HG02840 (cell line): ENCODE results near the gene SMIM5.

Source experiments
- ATAC-seq: cut with Tn5 transposase; IDR thresholded peaks from one replicate; pipeline ENCODE4 v1.9.1; 2021; ENCODE audit warnings: mild to moderate bottlenecking, moderate library complexity, moderate number of reproducible peaks; ENCODE audit not compliant: unreplicated experiment, low FRiP score

SMIM5 gene

GRCh38 chr17:75638893-75639292 lies 5.7 kb downstream of the SMIM5 start:
- ATAC-seq, result no peak

- ATAC-seq, result no peak
Observed at GRCh38 chr17:75639327-75639726, 6.1 kb downstream of the SMIM5 start.

- ATAC-seq, result no peak
Observed at GRCh38 chr17:75639771-75640555, 6.7 kb downstream of the SMIM5 start.

GRCh38 chr17:75640556-75641119 lies 7.4 kb downstream of the SMIM5 start:
- no peak for ATAC-seq

- no peak for ATAC-seq
Observed at GRCh38 chr17:75641343-75641742, 8.1 kb downstream of the SMIM5 start.

- ATAC-seq, result no peak
Observed at GRCh38 chr17:75642182-75642783, 9.0 kb downstream of the SMIM5 start.

- no peak for ATAC-seq
Observed at GRCh38 chr17:75642784-75643642, 9.8 kb downstream of the SMIM5 start.

- no peak for ATAC-seq
Observed at GRCh38 chr17:75643643-75644017, 10.4 kb downstream of the SMIM5 start.

- no peak for ATAC-seq
Observed at GRCh38 chr17:75645501-75645888, 12.3 kb downstream of the SMIM5 start.

- peak; percentile 74 for ATAC-seq
Observed at GRCh38 chr17:75645889-75646637, 12.8 kb downstream of the SMIM5 start.

- no peak for ATAC-seq
Observed at GRCh38 chr17:75646638-75646992, 13.4 kb downstream of the SMIM5 start.

- no peak for ATAC-seq
Observed at GRCh38 chr17:75647061-75647460, 13.8 kb downstream of the SMIM5 start.

- no peak for ATAC-seq
Observed at GRCh38 chr17:75647921-75648320, 14.7 kb downstream of the SMIM5 start.

GRCh38 chr17:75649687-75650086 lies 16.5 kb downstream of the SMIM5 start:
- ATAC-seq, result no peak

- ATAC-seq, result no peak
Observed at GRCh38 chr17:75650874-75651273, 17.6 kb downstream of the SMIM5 start.

GRCh38 chr17:75652341-75652740 lies 19.1 kb downstream of the SMIM5 start:
- no peak for ATAC-seq

GRCh38 chr17:75652934-75653549 lies 19.8 kb downstream of the SMIM5 start:
- ATAC-seq, result no peak

- no peak for ATAC-seq
Observed at GRCh38 chr17:75654176-75654575, 20.9 kb downstream of the SMIM5 start.

GRCh38 chr17:75658237-75658636 lies 25.0 kb downstream of the SMIM5 start:
- ATAC-seq, result no peak

GRCh38 chr17:75661531-75661930 lies 28.3 kb downstream of the SMIM5 start:
- no peak for ATAC-seq
